ENCODE measurements around the gene CAMTA1.

CAMTA1 gene

GRCh38 chr1:6774381-6774780 is 10.9 kb upstream of the CAMTA1 start:
- no peak overlapping the region for H3K27ac Mint-ChIP-seq
- ATAC-seq: no peak
- H3K9me3 Mint-ChIP-seq: peaks cover 3% of the 10 kb centered on the region
- no peaks in the 10 kb centered on the region for H3K36me3 Mint-ChIP-seq
- H3K4me3 Mint-ChIP-seq: no peak overlapping the region
- no peaks in the 10 kb centered on the region for H3K27me3 Mint-ChIP-seq
- peaks cover 44% of the 10 kb centered on the region for H3K4me1 Mint-ChIP-seq

GRCh38 chr1:6775261-6776043 is 9.8 kb upstream of the CAMTA1 start:
- Mint-ChIP-seq H3K27me3 (no peaks in the 10 kb centered on the region), H3K36me3 (no peaks in the 10 kb centered on the region), H3K4me3 (no peak overlapping the region), H3K9me3 (peaks cover 3% of the 10 kb centered on the region), H3K4me1 (peaks cover 42% of the 10 kb centered on the region), H3K27ac (peak overlapping the region; percentile 13)
- no peak for ATAC-seq

GRCh38 chr1:6776389-6776788 is 8.9 kb upstream of the CAMTA1 start:
- no peak for ATAC-seq
- peak overlapping the region; percentile 30 for H3K27ac Mint-ChIP-seq
- H3K36me3 Mint-ChIP-seq: no peaks in the 10 kb centered on the region
- H3K9me3 Mint-ChIP-seq: peaks cover 3% of the 10 kb centered on the region
- no peaks in the 10 kb centered on the region for H3K27me3 Mint-ChIP-seq
- no peak overlapping the region for H3K4me3 Mint-ChIP-seq
- H3K4me1 Mint-ChIP-seq: peaks cover 32% of the 10 kb centered on the region

GRCh38 chr1:6776895-6777294 is 8.4 kb upstream of the CAMTA1 start:
- Mint-ChIP-seq H3K27ac (peak overlapping the region; percentile 30), H3K27me3 (no peaks in the 10 kb centered on the region), H3K9me3 (peaks cover 3% of the 10 kb centered on the region), H3K4me3 (no peak overlapping the region), H3K36me3 (no peaks in the 10 kb centered on the region), H3K4me1 (peaks cover 29% of the 10 kb centered on the region)
- peak; percentile 78 for ATAC-seq

GRCh38 chr1:6777813-6778212 is 7.4 kb upstream of the CAMTA1 start:
- H3K27me3 Mint-ChIP-seq: no peaks in the 10 kb centered on the region
- H3K9me3 Mint-ChIP-seq: peaks cover 3% of the 10 kb centered on the region
- no peak overlapping the region for H3K4me3 Mint-ChIP-seq
- peaks cover 37% of the 10 kb centered on the region for H3K4me1 Mint-ChIP-seq
- H3K36me3 Mint-ChIP-seq: no peaks in the 10 kb centered on the region
- peak overlapping the region; percentile 30 for H3K27ac Mint-ChIP-seq
- peak; percentile 65 for ATAC-seq

GRCh38 chr1:6779089-6779805 is 6.0 kb upstream of the CAMTA1 start:
- no peak overlapping the region for H3K4me3 Mint-ChIP-seq
- peaks cover 50% of the 10 kb centered on the region for H3K4me1 Mint-ChIP-seq
- H3K27ac Mint-ChIP-seq: no peak overlapping the region
- H3K27me3 Mint-ChIP-seq: no peaks in the 10 kb centered on the region
- peaks cover 3% of the 10 kb centered on the region for H3K9me3 Mint-ChIP-seq
- no peak for ATAC-seq
- no peaks in the 10 kb centered on the region for H3K36me3 Mint-ChIP-seq

- H3K27me3 Mint-ChIP-seq: no peaks in the 10 kb centered on the region
- H3K27ac Mint-ChIP-seq: no peak overlapping the region
- no peaks in the 10 kb centered on the region for H3K9me3 Mint-ChIP-seq
- peaks cover 52% of the 10 kb centered on the region for H3K4me1 Mint-ChIP-seq
- no peaks in the 10 kb centered on the region for H3K36me3 Mint-ChIP-seq
- ATAC-seq: no peak
- peak overlapping the region; percentile 29 for H3K4me3 Mint-ChIP-seq
Measured at GRCh38 chr1:6782151-6782550, 3.1 kb upstream of the CAMTA1 start.

GRCh38 chr1:6783221-6783620 is 2.0 kb upstream of the CAMTA1 start:
- H3K4me1 Mint-ChIP-seq: peaks cover 55% of the 10 kb centered on the region
- ATAC-seq: no peak
- H3K36me3 Mint-ChIP-seq: peaks cover 5% of the 10 kb centered on the region
- peak overlapping the region; percentile 97 for H3K27ac Mint-ChIP-seq
- H3K4me3 Mint-ChIP-seq: peak overlapping the region; percentile 96
- H3K27me3 Mint-ChIP-seq: no peaks in the 10 kb centered on the region
- no peaks in the 10 kb centered on the region for H3K9me3 Mint-ChIP-seq

- H3K27ac Mint-ChIP-seq: peak overlapping the region; percentile 97
- no peak for ATAC-seq
- peaks cover 57% of the 10 kb centered on the region for H3K4me1 Mint-ChIP-seq
- peaks cover 5% of the 10 kb centered on the region for H3K36me3 Mint-ChIP-seq
- H3K9me3 Mint-ChIP-seq: no peaks in the 10 kb centered on the region
- no peaks in the 10 kb centered on the region for H3K27me3 Mint-ChIP-seq
- H3K4me3 Mint-ChIP-seq: peak overlapping the region; percentile 96
Measured at GRCh38 chr1:6783936-6784559, 1.2 kb upstream of the CAMTA1 start.

- Mint-ChIP-seq H3K4me1 (peaks cover 62% of the 10 kb centered on the region), H3K36me3 (peaks cover 5% of the 10 kb centered on the region)
- peak; percentile 91 for ATAC-seq
Measured at GRCh38 chr1:6784560-6785317, 515 bp upstream of the CAMTA1 start.

GRCh38 chr1:6785728-6786505 is 663 bp downstream of the CAMTA1 start:
- Mint-ChIP-seq H3K27ac (peak overlapping the region; percentile 97), H3K9me3 (no peaks in the 10 kb centered on the region), H3K4me1 (peaks cover 70% of the 10 kb centered on the region), H3K27me3 (no peaks in the 10 kb centered on the region), H3K4me3 (peak overlapping the region; percentile 96), H3K36me3 (peaks cover 5% of the 10 kb centered on the region)
- peak; percentile 37 for ATAC-seq

More at GRCh38 chr1:6784560-6785317, 515 bp upstream of the CAMTA1 start:
- H3K4me3 Mint-ChIP-seq: peak overlapping the region; percentile 96
- no peaks in the 10 kb centered on the region for H3K9me3 Mint-ChIP-seq
- peak overlapping the region; percentile 97 for H3K27ac Mint-ChIP-seq
- no peaks in the 10 kb centered on the region for H3K27me3 Mint-ChIP-seq

GRCh38 chr1:6788946-6789345 is 3.7 kb downstream of the CAMTA1 start:
- Mint-ChIP-seq H3K9me3 (no peaks in the 10 kb centered on the region), H3K4me1 (peaks cover 75% of the 10 kb centered on the region), H3K36me3 (peaks cover 13% of the 10 kb centered on the region), H3K27ac (peak overlapping the region; percentile 50), H3K27me3 (no peaks in the 10 kb centered on the region), H3K4me3 (no peak overlapping the region)
- no peak for ATAC-seq

GRCh38 chr1:6790146-6790545 is 4.9 kb downstream of the CAMTA1 start:
- H3K36me3 Mint-ChIP-seq: peaks cover 13% of the 10 kb centered on the region
- no peak overlapping the region for H3K4me3 Mint-ChIP-seq
- no peaks in the 10 kb centered on the region for H3K27me3 Mint-ChIP-seq
- no peaks in the 10 kb centered on the region for H3K9me3 Mint-ChIP-seq
- no peak overlapping the region for H3K27ac Mint-ChIP-seq
- peaks cover 76% of the 10 kb centered on the region for H3K4me1 Mint-ChIP-seq
- ATAC-seq: no peak

GRCh38 chr1:6794164-6794563 is 8.9 kb downstream of the CAMTA1 start:
- H3K9me3 Mint-ChIP-seq: no peaks in the 10 kb centered on the region
- H3K4me3 Mint-ChIP-seq: no peak overlapping the region
- no peak for ATAC-seq
- H3K27ac Mint-ChIP-seq: no peak overlapping the region
- no peaks in the 10 kb centered on the region for H3K27me3 Mint-ChIP-seq
- H3K36me3 Mint-ChIP-seq: peaks cover 8% of the 10 kb centered on the region
- H3K4me1 Mint-ChIP-seq: peaks cover 44% of the 10 kb centered on the region
